NCI-H1694 treated with DMSO at 0.1 percent for 48 hours (cell line): ENCODE measurements around the gene UHRF2.
A peak's percentile ranks its signal among the peaks of the same experiment; 100 is the strongest.
"Not testable (repeated sequence)": the region's sequence is repeated elsewhere in the genome, so short reads cannot be mapped to it uniquely, and the experiment has no call there.

Experiments
- DNase-seq: peaks from one replicate; lab custom pipeline; 2025; lab: John Stamatoyannopoulos, UW

The UHRF2 gene

GRCh38 chr9:6412487-6413364 is at the start of gene UHRF2:
TSS of gene UHRF2 (plus strand) at chr9:6413199. CDS start at chr9:6413491, 292 bp downstream.
- peak; percentile 96 for DNase-seq

GRCh38 chr9:6367128-6367890 is 45.7 kb upstream of the UHRF2 start:
- no peak for DNase-seq

GRCh38 chr9:6368831-6369230 is 44.2 kb upstream of the UHRF2 start:
- DNase-seq = no peak

- DNase-seq = not testable (repeated sequence)
Observed at GRCh38 chr9:6381477-6382012, 31.5 kb upstream of the UHRF2 start.

GRCh38 chr9:6382681-6383080 is 30.3 kb upstream of the UHRF2 start:
- no peak for DNase-seq

- no peak for DNase-seq
Observed at GRCh38 chr9:6383551-6384225, 29.3 kb upstream of the UHRF2 start.

- DNase-seq = no peak
Observed at GRCh38 chr9:6384732-6385131, 28.3 kb upstream of the UHRF2 start.

GRCh38 chr9:6399071-6399470 is 13.9 kb upstream of the UHRF2 start:
- no peak for DNase-seq

- no peak for DNase-seq
Observed at GRCh38 chr9:6405371-6405770, 7.6 kb upstream of the UHRF2 start.

GRCh38 chr9:6407778-6408177 is 5.2 kb upstream of the UHRF2 start:
- no peak for DNase-seq

- DNase-seq = no peak
Observed at GRCh38 chr9:6408320-6408719, 4.7 kb upstream of the UHRF2 start.

- no peak for DNase-seq
Observed at GRCh38 chr9:6409811-6410210, 3.2 kb upstream of the UHRF2 start.

- no peak for DNase-seq
Observed at GRCh38 chr9:6410633-6411032, 2.4 kb upstream of the UHRF2 start.

- DNase-seq = no peak
Observed at GRCh38 chr9:6413365-6414246, 607 bp downstream of the UHRF2 start.

GRCh38 chr9:6414247-6414641 is 1.2 kb downstream of the UHRF2 start:
- no peak for DNase-seq

GRCh38 chr9:6415266-6415665 is 2.3 kb downstream of the UHRF2 start:
- no peak for DNase-seq

GRCh38 chr9:6417186-6417585 is 4.2 kb downstream of the UHRF2 start:
- no peak for DNase-seq

GRCh38 chr9:6418764-6419163 is 5.8 kb downstream of the UHRF2 start:
- no peak for DNase-seq

- DNase-seq = no peak
Observed at GRCh38 chr9:6424940-6425339, 11.9 kb downstream of the UHRF2 start.

- DNase-seq = no peak
Observed at GRCh38 chr9:6426117-6426516, 13.1 kb downstream of the UHRF2 start.
